ENCODE results near the gene PLA1A.
"Not testable (repeated sequence)": the region's sequence is repeated elsewhere in the genome, so short reads cannot be mapped to it uniquely, and the experiment has no call there.

The PLA1A gene

GRCh38 chr3:119665954-119666559, 68.4 kb downstream of the PLA1A start:
- Mint-ChIP-seq H3K36me3 (ENCODE audit: low read depth) (peaks cover 33% of the 10 kb centered on the region), H3K27me3 (no peaks in the 10 kb centered on the region), H3K4me3 (no peak overlapping the region), H3K4me1 (ENCODE audit: low read depth) (peaks cover 17% of the 10 kb centered on the region), H3K27ac (no peak overlapping the region), H3K9me3 (no peaks in the 10 kb centered on the region)

DNA sequence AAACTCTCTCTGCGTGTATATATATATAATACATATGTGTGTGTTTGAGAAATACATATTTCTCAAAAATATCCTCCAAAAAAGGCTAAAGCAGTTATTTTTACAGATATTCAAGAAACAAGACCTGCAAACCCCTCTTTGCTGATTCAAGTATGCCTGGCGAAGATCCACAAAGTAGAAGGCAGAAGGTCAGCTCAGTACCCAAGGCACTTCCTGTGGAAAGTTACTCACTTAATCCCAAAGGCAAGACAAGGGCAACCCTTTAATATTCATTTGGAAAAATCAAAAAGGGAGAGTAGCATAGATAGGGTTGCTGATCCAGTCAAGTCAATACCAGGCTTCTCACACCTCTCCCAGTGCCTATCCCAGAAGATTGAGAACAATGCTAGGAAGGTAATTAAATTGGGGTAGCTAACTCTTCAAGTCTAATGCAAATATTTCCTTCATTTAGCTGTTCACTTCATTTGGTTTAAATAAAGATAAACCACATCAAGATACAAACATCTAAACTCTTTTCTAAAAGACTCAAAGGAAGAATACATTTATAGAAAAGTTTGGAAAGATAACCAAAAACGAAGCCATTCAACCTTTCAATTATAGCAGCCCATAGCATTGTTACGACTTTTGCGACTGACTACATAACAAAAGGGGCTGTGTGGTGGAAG, 72.4 kb downstream of the PLA1A start:
- Mint-ChIP-seq H3K27me3 (no peaks in the 10 kb centered on the region), H3K4me3 (no peak overlapping the region), H3K36me3 (ENCODE audit: low read depth) (peaks cover 64% of the 10 kb centered on the region), H3K4me1 (ENCODE audit: low read depth) (peaks cover 26% of the 10 kb centered on the region), H3K9me3 (no peaks in the 10 kb centered on the region), H3K27ac (peak overlapping the region; percentile 81)

DNA sequence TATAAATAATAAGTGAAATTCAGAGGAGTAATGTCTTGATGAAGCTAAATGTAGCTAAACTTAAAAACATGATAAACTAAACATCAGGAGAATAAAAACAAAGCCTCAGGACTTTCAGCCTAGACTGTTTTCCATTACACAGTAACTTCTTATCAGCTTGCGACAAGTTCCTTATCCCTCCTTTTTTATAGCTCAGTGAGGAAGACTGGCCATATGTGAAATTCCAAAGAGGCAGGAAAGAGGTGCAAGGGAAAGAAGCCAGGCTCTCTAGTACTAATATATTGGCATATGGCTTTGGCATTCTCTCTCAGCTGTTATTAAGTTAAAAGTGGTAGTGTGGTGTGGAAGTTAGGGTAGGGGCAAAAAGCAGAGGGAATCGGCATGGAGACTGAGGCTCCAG, 75.1 kb downstream of the PLA1A start:
- H3K27me3 Mint-ChIP-seq, result no peaks in the 10 kb centered on the region
- H3K27ac Mint-ChIP-seq, result no peak overlapping the region
- H3K36me3 Mint-ChIP-seq (ENCODE audit: low read depth), result peaks cover 58% of the 10 kb centered on the region
- peaks cover 49% of the 10 kb centered on the region for H3K4me1 Mint-ChIP-seq (ENCODE audit: low read depth)
- no peak overlapping the region for H3K4me3 Mint-ChIP-seq
- H3K9me3 Mint-ChIP-seq, result no peaks in the 10 kb centered on the region

GRCh38 chr3:119673875-119674274, 76.2 kb downstream of the PLA1A start:
- Mint-ChIP-seq H3K4me1 (ENCODE audit: low read depth) (peaks cover 51% of the 10 kb centered on the region), H3K27ac (no peak overlapping the region), H3K9me3 (no peaks in the 10 kb centered on the region), H3K27me3 (no peaks in the 10 kb centered on the region), H3K36me3 (ENCODE audit: low read depth) (peaks cover 53% of the 10 kb centered on the region), H3K4me3 (no peak overlapping the region)

GRCh38 chr3:119675188-119675874, 77.6 kb downstream of the PLA1A start:
- Mint-ChIP-seq H3K4me3 (peak overlapping the region; percentile 98), H3K27ac (peak overlapping the region; percentile 61), H3K27me3 (no peaks in the 10 kb centered on the region), H3K4me1 (ENCODE audit: low read depth) (peaks cover 45% of the 10 kb centered on the region), H3K36me3 (ENCODE audit: low read depth) (peaks cover 38% of the 10 kb centered on the region), H3K9me3 (no peaks in the 10 kb centered on the region)

DNA sequence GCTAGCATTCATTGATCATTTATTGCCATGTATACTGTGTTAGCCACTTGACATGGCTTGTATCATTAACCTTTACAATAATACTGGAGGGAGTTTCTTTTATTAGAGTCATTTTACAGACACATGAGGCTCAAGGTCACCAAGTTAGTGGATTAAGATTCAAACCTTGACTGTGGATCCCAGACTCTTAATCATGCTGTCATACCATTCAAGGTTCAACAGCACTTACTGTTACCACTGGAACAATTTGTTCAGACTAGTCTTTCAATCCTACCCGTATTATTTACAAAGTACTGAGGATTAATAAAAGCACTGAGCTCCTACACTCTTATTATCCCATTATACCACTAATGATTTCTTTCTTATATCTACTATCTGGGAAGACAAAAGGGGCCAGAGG, 78.3 kb downstream of the PLA1A start:
- H3K4me3 Mint-ChIP-seq, result peak overlapping the region; percentile 98

DNA sequence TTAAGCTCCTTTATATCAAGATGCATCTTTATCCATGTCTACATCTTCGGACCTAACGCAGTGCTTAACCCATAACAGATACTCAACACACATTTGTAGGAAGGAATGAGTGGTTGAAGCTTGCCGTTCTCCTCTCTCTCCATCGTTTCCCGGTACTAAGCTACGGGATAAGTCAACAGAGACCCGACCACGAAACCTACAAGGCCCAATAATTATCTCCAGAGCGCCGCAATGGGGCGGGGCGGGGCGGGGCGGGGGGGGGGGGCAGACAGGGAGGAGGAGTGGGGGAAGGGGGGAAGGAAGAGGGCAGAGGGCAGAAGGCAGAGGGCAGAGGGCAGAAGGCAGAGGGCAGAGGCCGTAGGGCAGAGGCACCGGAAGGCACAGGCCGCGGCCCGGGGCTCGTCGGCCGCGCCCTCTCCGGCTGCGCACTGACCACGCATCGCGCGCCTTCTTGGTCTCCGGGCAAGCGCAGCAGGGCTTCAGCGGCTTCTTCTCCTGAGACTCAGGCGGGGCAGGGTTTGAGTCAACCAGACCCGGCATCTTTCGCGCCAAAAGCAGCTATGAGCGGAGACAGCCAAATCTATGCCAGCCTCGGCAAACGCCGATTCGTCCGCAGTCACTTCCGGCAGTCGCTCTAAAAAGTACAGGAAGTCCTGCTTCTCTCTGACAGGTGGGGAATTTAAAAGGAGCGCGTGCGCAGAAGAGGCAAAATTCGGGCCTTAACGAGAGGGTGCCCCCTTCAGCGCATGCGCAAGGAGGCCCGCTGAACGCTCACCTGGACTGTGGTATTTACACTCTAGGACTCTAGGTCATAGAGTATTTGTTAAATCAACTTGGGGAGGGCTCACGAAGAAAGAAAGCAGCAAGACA, 79.3 kb downstream of the PLA1A start, which contains the start of gene COX17:
TSS of gene COX17 (minus strand) at position 636 of the 870 bp plus-strand sequence. CDS start at position 540, 96 bp downstream.
- peaks cover 25% of the 10 kb centered on the region for H3K36me3 Mint-ChIP-seq (ENCODE audit: low read depth)
- peak within 1 kb of the TSS; percentile 98 for H3K4me3 Mint-ChIP-seq
- H3K4me1 Mint-ChIP-seq (ENCODE audit: low read depth), result peaks cover 40% of the 10 kb centered on the region
- H3K27ac Mint-ChIP-seq, result peak within 1 kb of the TSS; percentile 90
- H3K9me3 Mint-ChIP-seq, result no peaks in the 10 kb centered on the region
- no peaks in the 10 kb centered on the region for H3K27me3 Mint-ChIP-seq

More for the DNA sequence above, 78.3 kb downstream of the PLA1A start:
- no peaks in the 10 kb centered on the region for H3K27me3 Mint-ChIP-seq
- H3K36me3 Mint-ChIP-seq (ENCODE audit: low read depth), result peaks cover 34% of the 10 kb centered on the region
- no peaks in the 10 kb centered on the region for H3K9me3 Mint-ChIP-seq
- H3K4me1 Mint-ChIP-seq (ENCODE audit: low read depth), result peaks cover 42% of the 10 kb centered on the region
- H3K27ac Mint-ChIP-seq, result peak overlapping the region; percentile 90

DNA sequence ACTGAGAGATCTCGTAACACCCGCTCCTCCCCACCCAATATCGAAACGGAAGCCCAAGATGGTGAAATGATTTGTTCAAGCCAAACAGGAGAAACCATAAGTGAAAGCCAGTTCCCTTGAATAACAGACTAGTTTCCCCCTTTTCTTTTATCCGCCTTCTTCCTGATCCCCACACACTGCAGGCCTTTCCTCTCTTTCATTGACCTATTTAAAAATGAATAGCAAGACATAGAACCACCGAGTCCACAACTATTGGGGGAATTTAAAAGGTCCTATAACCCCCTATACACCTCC, 79.9 kb downstream of the PLA1A start:
- Mint-ChIP-seq H3K4me1 (ENCODE audit: low read depth) (peaks cover 36% of the 10 kb centered on the region), H3K9me3 (no peaks in the 10 kb centered on the region), H3K27me3 (no peaks in the 10 kb centered on the region), H3K4me3 (peak overlapping the region; percentile 98), H3K27ac (peak overlapping the region; percentile 90), H3K36me3 (ENCODE audit: low read depth) (peaks cover 21% of the 10 kb centered on the region)

GRCh38 chr3:119678209-119678608, 80.5 kb downstream of the PLA1A start:
- Mint-ChIP-seq H3K36me3 (ENCODE audit: low read depth) (peaks cover 21% of the 10 kb centered on the region), H3K4me1 (ENCODE audit: low read depth) (peaks cover 32% of the 10 kb centered on the region)
- H3K9me3 Mint-ChIP-seq, H3K27ac Mint-ChIP-seq, H3K4me3 Mint-ChIP-seq, H3K27me3 Mint-ChIP-seq: not testable (repeated sequence)

All from stimulated activated naive CD8-positive, alpha-beta T cell treated with anti-CD3 and anti-CD28 coated beads, Interleukin-15, Interleukin-2, amounts not matched to agents 100 ng/mL and 50 ng/mL, for 24 hours (primary cell).